HepG2 (cell line): Measurements from ENCODE around the gene CYTH1. TPM values are rescaled to one million over a fixed set of nuclear protein-coding genes. Genes with fewer than 3 reads are reported as not detected.

Experiments used
- ATAC-seq: fragments of 200-7000 bp; cut with Tn5 transposase; 3 replicates; pipeline ENCODE4 v1.9.1; 2020; ENCODE audit warnings: mild to moderate bottlenecking, moderate library complexity
- BruUV-seq: library from RNA; stranded (reverse); fragments of 400-500 nt; replicated peaks from 2 replicates; lab custom pipeline; 2021; lab: Mats Ljungman, UMichigan
- CTCF ChIA-PET: fragments of 300-600 bp; formaldehyde crosslinking; extraction: SDS; loops from one replicate; lab custom pipeline; 2021; ENCODE audit warnings: low total read pairs, inconsistent platforms, low intra/inter-chr PET ratio; lab: Yijun Ruan, JAX
- POLR2A ChIA-PET: fragments of 350-600 bp; sonication (Branson Sonifier 250); formaldehyde crosslinking; loops from one replicate; lab custom pipeline; 2020; ENCODE audit warnings: antibody characterized with exemption, inconsistent platforms; lab: Yijun Ruan, JAX
- DNase-seq: peaks from one replicate; pipeline ENCODE4 v3.0.0-alpha.2; 2015; ENCODE audit warnings: low spot score
- FAIRE-seq: peaks from 3 replicates; lab custom pipeline; 2011; peaks lifted over from hg19 to GRCh38; lab: Jason Lieb, UNC
- H2AFZ ChIP-seq: one replicate; pipeline ENCODE4 v1.6.1; 2011; ENCODE audit warnings: low read length, inconsistent platforms
- H3K27ac ChIP-seq: fragments of 300-600 bp; 3 replicates; pipeline ENCODE4 v1.8.0; 2011; ENCODE audit warnings: mixed run types, mild to moderate bottlenecking, mixed read lengths, low read length, inconsistent platforms; ENCODE audit not compliant: insufficient read depth; ENCODE audit errors: extremely low read length
- H3K27me3 ChIP-seq, 2 experiments: fragments of 200-600 bp in 1 of 2; 2 replicates in 1 of 2; 3 replicates in 1 of 2; pipeline versions ENCODE4 v1.6.0 to v1.8.0; 2011; ENCODE audit warnings: low read length in 2 of 2, mild to moderate bottlenecking in 2 of 2, moderate library complexity in 2 of 2, inconsistent platforms in 1 of 2; ENCODE audit not compliant: insufficient read depth in 2 of 2, control insufficient read depth in 1 of 2
- H3K36me3 ChIP-seq, 2 experiments: fragments of 200-600 bp in 1 of 2; replicated peaks in 1 of 2; 2 replicates in 1 of 2; 3 replicates in 1 of 2; pipeline versions ENCODE4 v1.5.1 to v1.8.0; 2011; ENCODE audit warnings: low read length in 2 of 2, inconsistent platforms in 1 of 2; ENCODE audit not compliant: insufficient read depth in 2 of 2, control insufficient read depth in 1 of 2
- H3K4me1 ChIP-seq: 2 replicates; pipeline ENCODE4 v1.5.1; 2012; ENCODE audit warnings: low read length, inconsistent platforms; ENCODE audit not compliant: insufficient read depth
- H3K4me2 ChIP-seq: 2 replicates; pipeline ENCODE4 v1.6.0; 2011; ENCODE audit warnings: low read depth, low read length, inconsistent platforms
- H3K4me3 ChIP-seq, 3 experiments: fragments of 200-600 bp in 1 of 3; sonication (generic), shearing (Covaris generic) in 1 of 3; replicated peaks in 1 of 3; 2 replicates each; pipeline ENCODE4 v1.5.1; 2011 to 2016; ENCODE audit warnings: low read length in 3 of 3, inconsistent platforms in 2 of 3, low read depth in 2 of 3, mild to moderate bottlenecking in 2 of 3, control low read depth in 1 of 3, mixed read lengths in 1 of 3; ENCODE audit not compliant: insufficient read depth in 1 of 3
- H3K79me2 ChIP-seq: one replicate; pipeline ENCODE4 v1.6.1; 2011; ENCODE audit warnings: low read length, inconsistent platforms; ENCODE audit not compliant: insufficient read depth
- H3K9ac ChIP-seq: 2 replicates; pipeline ENCODE4 v1.6.0; 2011; ENCODE audit warnings: mild to moderate bottlenecking, low read depth, low read length, inconsistent platforms; ENCODE audit not compliant: insufficient read depth
- H3K9me3 ChIP-seq: 2 replicates; pipeline ENCODE4 v1.5.1; 2012; ENCODE audit warnings: mild to moderate bottlenecking, low read length
- H4K20me1 ChIP-seq: 2 replicates; pipeline ENCODE4 v1.6.0; 2011; ENCODE audit warnings: inconsistent platforms, mild to moderate bottlenecking, low read length, moderate library complexity; ENCODE audit not compliant: insufficient read depth
- FOXA3 ChIP-seq: IDR thresholded peaks from 2 replicates; pipeline ENCODE4 v1.6.1; 2016; ENCODE audit warnings: missing genetic modification reagents, missing compliant biosample characterization
- HDAC2 ChIP-seq: sonication (generic); formaldehyde crosslinking; IDR thresholded peaks from 2 replicates; pipeline ENCODE4 v1.4.0; 2020; ENCODE audit warnings: missing genetic modification reagents
- IKZF1 ChIP-seq: fragments of 450-650 bp; IDR thresholded peaks from 2 replicates; pipeline ENCODE4 v1.7.1; 2016
- PRMT3 ChIP-seq: sonication (generic); formaldehyde crosslinking; IDR thresholded peaks from 2 replicates; pipeline ENCODE4 v1.8.1; 2022; ENCODE audit warnings: low read depth, mild to moderate bottlenecking, moderate library complexity, missing genetic modification reagents, borderline replicate concordance
- TOE1 ChIP-seq: sonication (generic); formaldehyde crosslinking; IDR thresholded peaks from 2 replicates; pipeline ENCODE4 v1.4.0; 2020; ENCODE audit warnings: mild to moderate bottlenecking, missing genetic modification reagents
- ZBTB8A ChIP-seq: sonication (generic); formaldehyde crosslinking; IDR thresholded peaks from 2 replicates; pipeline ENCODE4 v1.4.0; 2020; ENCODE audit warnings: mild to moderate bottlenecking, low read depth, missing genetic modification reagents, borderline replicate concordance
- ZNF160 ChIP-seq: sonication (generic); formaldehyde crosslinking; IDR thresholded peaks from 2 replicates; pipeline ENCODE4 v1.8.0; 2022; ENCODE audit warnings: mild to moderate bottlenecking, inconsistent platforms, missing genetic modification reagents
- ZNF256 ChIP-seq: sonication (generic); formaldehyde crosslinking; conservative IDR thresholded peaks from 2 replicates; pipeline ENCODE4 v1.4.0; 2020; ENCODE audit warnings: missing genetic modification reagents
- WGBS: methylation state at CpG from one replicate; pipeline ENCODE4 v1.1.6; 2017; ENCODE audit warnings: low lambda C conversion rate; 5-methylcytosine and 5-hydroxymethylcytosine counted together
- in situ Hi-C: cut with HindIII; loops from 2 replicates; pipeline ENCODE4 v1.10.0; 2017; ENCODE audit warnings: low pct_unique_long_range_greater_than_20kb; ENCODE audit not compliant: extremely low pct_ligation_motif_present
- intact Hi-C: fragments of 100-400 bp; cut with micrococcal nuclease; formaldehyde crosslinking; loops from one replicate; pipeline ENCODE4 v1.10.0; 2022; ENCODE audit not compliant: unreplicated experiment
- polyA plus RNA-seq, 8 experiments: library from polyadenylated mRNA; depleted of rRNA in 3 of 8; stranded (reverse) in 7 of 8; unstranded in 1 of 8; fragments of >200 nt; fragmentation: Illumina TruSeq in 4 of 8; extraction: Trizol in 4 of 8; gene quantifications; 2 replicates each; pipeline versions ENCODE4 v1.2.1 to v1.2.3, GENCODE V29; 2011 to 2016; ENCODE audit warnings: low read depth in 4 of 8, missing spikeins in 1 of 8, mixed read lengths in 1 of 8; ENCODE audit not compliant: insufficient read depth in 1 of 8
- total RNA-seq, 5 experiments: library from RNA; depleted of rRNA; stranded (reverse); fragments of >200 nt; fragmentation: Illumina TruSeq; extraction: Trizol; gene quantifications; 2 replicates each; pipeline ENCODE4 v1.2.3, GENCODE V29; 2016; ENCODE audit warnings: low read depth in 1 of 5
- TF ChIP-seq, protein P1 (sequence below): sonication (generic); formaldehyde crosslinking; IDR thresholded peaks from 2 replicates; pipeline ENCODE4 v1.4.0; 2020; ENCODE audit warnings: missing genetic modification reagents, borderline replicate concordance
- TF ChIP-seq, protein P2 (sequence below): sonication (generic); formaldehyde crosslinking; IDR thresholded peaks from 2 replicates; pipeline ENCODE4 v1.5.0; 2020; ENCODE audit warnings: missing genetic modification reagents
- TF ChIP-seq, protein P3 (sequence below): sonication (generic); formaldehyde crosslinking; IDR thresholded peaks from 2 replicates; pipeline ENCODE4 v1.5.0; 2020; ENCODE audit warnings: mild to moderate bottlenecking, missing genetic modification reagents, borderline replicate concordance
- TF ChIP-seq, protein P4 (sequence below): IDR thresholded peaks from 2 replicates; pipeline ENCODE4 v1.6.1; 2016; ENCODE audit warnings: missing genetic modification reagents, missing compliant biosample characterization
- TF ChIP-seq, protein P5 (sequence below): sonication (generic); formaldehyde crosslinking; IDR thresholded peaks from 2 replicates; pipeline ENCODE4 v1.8.0; 2022; ENCODE audit warnings: missing genetic modification reagents, mild to moderate bottlenecking, borderline replicate concordance

Gene CYTH1
- total and polyA plus RNA-seq, 2 of the 13 experiments (the other 11 are each of a cell fraction or from before 2014, with no cell fraction given) = 20.1 to 48.9 TPM

DNA sequence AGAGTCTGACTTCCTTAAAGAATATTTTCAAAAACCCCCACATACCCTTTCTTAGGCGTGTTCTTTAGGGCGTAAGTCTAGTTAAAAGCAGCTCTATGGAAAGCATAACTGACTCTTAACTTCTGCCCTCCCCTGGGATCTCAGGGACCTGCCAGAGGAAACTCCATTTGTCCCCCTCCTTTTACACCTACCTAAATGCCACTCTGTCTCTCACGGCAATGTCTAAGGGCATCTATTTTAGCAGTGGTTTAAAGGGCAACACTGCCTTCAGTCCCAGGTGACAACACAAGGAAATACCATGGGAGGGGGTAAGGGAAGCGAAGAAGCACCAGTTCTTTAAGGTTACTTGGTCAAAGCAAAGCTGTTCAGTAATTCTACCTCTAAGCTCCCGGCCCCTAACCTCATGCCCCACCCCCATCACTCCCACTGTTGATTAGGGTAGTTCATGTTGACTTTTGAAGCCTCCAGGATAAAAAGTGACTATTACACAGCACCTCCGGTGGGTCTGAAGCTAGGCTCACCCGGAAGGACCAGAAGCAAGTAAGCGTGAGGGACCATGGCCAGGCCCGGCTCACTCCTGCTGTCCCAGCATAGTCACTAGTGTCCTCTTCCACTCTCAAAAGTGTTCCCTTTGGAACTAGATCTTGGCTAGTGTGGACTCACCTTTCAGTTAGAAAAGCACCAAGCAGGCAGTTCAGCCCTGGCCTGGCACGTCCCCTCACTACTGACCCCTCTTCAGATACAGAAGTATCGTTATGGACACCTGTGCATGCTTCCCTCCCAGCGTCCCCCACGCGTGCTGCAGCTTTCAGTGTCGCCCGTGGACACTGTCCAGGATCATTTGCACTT, 47.1 kb downstream of the CYTH1 start (continued):
- TF ChIP-seq FOXA3 (CRISPR knock-in tag) (peak; percentile 56; the same call in 1 of the 2 replicates), ZNF256 (CRISPR knock-in tag) (no peak)
- TF ChIP-seq, protein P1, sequence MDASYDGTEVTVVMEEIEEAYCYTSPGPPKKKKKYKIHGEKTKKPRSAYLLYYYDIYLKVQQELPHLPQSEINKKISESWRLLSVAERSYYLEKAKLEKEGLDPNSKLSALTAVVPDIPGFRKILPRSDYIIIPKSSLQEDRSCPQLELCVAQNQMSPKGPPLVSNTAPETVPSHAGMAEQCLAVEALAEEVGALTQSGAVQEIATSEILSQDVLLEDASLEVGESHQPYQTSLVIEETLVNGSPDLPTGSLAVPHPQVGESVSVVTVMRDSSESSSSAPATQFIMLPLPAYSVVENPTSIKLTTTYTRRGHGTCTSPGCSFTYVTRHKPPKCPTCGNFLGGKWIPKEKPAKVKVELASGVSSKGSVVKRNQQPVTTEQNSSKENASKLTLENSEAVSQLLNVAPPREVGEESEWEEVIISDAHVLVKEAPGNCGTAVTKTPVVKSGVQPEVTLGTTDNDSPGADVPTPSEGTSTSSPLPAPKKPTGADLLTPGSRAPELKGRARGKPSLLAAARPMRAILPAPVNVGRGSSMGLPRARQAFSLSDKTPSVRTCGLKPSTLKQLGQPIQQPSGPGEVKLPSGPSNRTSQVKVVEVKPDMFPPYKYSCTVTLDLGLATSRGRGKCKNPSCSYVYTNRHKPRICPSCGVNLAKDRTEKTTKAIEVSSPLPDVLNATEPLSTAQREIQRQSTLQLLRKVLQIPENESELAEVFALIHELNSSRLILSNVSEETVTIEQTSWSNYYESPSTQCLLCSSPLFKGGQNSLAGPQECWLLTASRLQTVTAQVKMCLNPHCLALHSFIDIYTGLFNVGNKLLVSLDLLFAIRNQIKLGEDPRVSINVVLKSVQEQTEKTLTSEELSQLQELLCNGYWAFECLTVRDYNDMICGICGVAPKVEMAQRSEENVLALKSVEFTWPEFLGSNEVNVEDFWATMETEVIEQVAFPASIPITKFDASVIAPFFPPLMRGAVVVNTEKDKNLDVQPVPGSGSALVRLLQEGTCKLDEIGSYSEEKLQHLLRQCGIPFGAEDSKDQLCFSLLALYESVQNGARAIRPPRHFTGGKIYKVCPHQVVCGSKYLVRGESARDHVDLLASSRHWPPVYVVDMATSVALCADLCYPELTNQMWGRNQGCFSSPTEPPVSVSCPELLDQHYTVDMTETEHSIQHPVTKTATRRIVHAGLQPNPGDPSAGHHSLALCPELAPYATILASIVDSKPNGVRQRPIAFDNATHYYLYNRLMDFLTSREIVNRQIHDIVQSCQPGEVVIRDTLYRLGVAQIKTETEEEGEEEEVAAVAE (CRISPR knock-in tag) = no peak

DNA sequence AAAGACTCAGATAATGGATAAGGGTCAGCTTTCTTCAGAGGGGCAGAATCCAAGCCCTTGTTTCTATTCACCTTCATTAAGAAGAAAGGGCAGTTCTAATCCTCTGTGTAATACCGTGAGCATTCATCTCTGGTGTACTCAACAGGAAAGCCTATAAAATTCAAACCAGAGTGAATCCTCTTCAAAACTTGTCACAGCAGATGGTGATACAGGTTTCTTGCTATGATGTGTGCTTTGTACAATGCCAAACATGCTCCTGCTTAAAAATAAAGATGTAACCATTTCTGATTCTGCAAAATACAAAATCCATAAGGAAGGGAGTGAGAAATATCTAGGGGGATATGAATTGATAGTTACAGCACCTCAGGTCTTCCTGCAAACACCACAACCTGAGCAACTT, 49.7 kb downstream of the CYTH1 start:
- peaks cover 63% of the 10 kb centered on the region for H3K79me2 ChIP-seq
- 96% methylated on average over 1 of the region's 1 CpG for WGBS
- DNase-seq (no peak), ATAC-seq (no peak), FAIRE-seq (no peak)
- H3K27me3 ChIP-seq = no peaks in the 10 kb centered on the region
- intact Hi-C loops (no loop called here), in situ Hi-C loops (no loop called here)
- ChIA-PET CTCF (no interaction called here), POLR2A (no interaction called here)
- peaks cover 44% of the 10 kb centered on the region for H3K4me1 ChIP-seq
- no peak overlapping the region for H3K4me2 ChIP-seq
- no peaks in the 10 kb centered on the region; a peak in 1 of 5 replicates for H3K36me3 ChIP-seq
- peaks cover 28% of the 10 kb centered on the region for H4K20me1 ChIP-seq
- BruUV-seq = no TSS peak
- H3K9me3 ChIP-seq = no peaks in the 10 kb centered on the region
- H3K4me3 ChIP-seq = no peak overlapping the region
- no peak overlapping the region for H3K9ac ChIP-seq
- H2AFZ ChIP-seq = no peak overlapping the region
- H3K27ac ChIP-seq = no peak overlapping the region
- TF ChIP-seq HDAC2 (CRISPR knock-in tag) (no peak), TOE1 (CRISPR knock-in tag) (no peak), PRMT3 (CRISPR knock-in tag) (no peak), ZBTB8A (CRISPR knock-in tag) (no peak), IKZF1 (no peak), ZNF160 (CRISPR knock-in tag) (no peak)
- TF ChIP-seq, protein P2, sequence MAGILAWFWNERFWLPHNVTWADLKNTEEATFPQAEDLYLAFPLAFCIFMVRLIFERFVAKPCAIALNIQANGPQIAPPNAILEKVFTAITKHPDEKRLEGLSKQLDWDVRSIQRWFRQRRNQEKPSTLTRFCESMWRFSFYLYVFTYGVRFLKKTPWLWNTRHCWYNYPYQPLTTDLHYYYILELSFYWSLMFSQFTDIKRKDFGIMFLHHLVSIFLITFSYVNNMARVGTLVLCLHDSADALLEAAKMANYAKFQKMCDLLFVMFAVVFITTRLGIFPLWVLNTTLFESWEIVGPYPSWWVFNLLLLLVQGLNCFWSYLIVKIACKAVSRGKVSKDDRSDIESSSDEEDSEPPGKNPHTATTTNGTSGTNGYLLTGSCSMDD (CRISPR knock-in tag) = no peak
- TF ChIP-seq, protein P3, sequence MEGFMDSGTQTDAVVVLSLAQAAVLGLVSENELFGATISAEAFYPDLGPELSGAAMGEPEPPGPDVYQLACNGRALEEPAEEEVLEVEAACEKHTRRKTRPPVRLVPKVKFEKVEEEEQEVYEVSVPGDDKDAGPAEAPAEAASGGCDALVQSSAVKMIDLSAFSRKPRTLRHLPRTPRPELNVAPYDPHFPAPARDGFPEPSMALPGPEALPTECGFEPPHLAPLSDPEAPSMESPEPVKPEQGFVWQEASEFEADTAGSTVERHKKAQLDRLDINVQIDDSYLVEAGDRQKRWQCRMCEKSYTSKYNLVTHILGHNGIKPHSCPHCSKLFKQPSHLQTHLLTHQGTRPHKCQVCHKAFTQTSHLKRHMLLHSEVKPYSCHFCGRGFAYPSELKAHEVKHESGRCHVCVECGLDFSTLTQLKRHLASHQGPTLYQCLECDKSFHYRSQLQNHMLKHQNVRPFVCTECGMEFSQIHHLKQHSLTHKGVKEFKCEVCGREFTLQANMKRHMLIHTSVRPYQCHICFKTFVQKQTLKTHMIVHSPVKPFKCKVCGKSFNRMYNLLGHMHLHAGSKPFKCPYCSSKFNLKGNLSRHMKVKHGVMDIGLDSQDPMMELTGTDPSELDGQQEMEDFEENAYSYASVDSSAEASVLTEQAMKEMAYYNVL (CRISPR knock-in tag) = no peak
- TF ChIP-seq, protein P4, sequence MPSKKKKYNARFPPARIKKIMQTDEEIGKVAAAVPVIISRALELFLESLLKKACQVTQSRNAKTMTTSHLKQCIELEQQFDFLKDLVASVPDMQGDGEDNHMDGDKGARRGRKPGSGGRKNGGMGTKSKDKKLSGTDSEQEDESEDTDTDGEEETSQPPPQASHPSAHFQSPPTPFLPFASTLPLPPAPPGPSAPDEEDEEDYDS = no peak
- TF ChIP-seq, protein P5, sequence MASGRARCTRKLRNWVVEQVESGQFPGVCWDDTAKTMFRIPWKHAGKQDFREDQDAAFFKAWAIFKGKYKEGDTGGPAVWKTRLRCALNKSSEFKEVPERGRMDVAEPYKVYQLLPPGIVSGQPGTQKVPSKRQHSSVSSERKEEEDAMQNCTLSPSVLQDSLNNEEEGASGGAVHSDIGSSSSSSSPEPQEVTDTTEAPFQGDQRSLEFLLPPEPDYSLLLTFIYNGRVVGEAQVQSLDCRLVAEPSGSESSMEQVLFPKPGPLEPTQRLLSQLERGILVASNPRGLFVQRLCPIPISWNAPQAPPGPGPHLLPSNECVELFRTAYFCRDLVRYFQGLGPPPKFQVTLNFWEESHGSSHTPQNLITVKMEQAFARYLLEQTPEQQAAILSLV (CRISPR knock-in tag) = no peak
